ENCODE measurements around the gene TBXA2R.
"Not testable (repeated sequence)": the region's sequence is repeated elsewhere in the genome, so short reads cannot be mapped to it uniquely, and the experiment has no call there.

The TBXA2R gene

DNA sequence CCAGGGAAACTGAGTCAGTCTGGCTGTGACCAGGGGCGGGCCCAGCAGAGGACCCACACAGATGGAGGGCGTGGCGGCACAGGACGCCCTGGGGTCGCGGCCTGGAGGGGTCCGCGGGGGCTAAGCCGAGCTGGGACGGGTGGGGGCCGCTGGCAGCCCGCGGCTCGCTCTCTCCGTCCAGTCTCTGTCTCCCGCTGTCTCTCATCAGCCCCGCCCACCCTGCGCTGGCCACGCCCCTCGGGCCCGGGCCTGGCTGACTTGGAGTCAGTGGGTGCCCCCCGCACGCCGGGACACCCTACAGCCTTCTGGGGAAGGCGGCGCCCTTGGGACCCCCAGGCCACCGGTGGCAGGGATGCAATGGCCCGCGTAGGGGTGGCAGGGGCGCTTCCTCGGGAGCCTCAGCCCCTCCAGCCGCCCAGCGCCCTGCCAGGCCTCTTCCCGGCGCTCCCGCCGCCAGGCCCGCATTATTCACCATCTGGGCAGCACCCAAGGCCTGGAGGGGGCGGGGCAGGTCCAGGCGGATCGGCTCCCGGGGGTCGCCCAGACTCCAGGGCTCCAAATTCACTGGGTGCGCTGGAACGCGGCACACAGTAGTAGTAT lies at the start of gene TBXA2R:
TSS of gene TBXA2R (minus strand) at position 186 of the 600 bp plus-strand sequence. CDS start 6,241 bp downstream, outside the sequence.
- peak; percentile 22 for DNase-seq

DNA sequence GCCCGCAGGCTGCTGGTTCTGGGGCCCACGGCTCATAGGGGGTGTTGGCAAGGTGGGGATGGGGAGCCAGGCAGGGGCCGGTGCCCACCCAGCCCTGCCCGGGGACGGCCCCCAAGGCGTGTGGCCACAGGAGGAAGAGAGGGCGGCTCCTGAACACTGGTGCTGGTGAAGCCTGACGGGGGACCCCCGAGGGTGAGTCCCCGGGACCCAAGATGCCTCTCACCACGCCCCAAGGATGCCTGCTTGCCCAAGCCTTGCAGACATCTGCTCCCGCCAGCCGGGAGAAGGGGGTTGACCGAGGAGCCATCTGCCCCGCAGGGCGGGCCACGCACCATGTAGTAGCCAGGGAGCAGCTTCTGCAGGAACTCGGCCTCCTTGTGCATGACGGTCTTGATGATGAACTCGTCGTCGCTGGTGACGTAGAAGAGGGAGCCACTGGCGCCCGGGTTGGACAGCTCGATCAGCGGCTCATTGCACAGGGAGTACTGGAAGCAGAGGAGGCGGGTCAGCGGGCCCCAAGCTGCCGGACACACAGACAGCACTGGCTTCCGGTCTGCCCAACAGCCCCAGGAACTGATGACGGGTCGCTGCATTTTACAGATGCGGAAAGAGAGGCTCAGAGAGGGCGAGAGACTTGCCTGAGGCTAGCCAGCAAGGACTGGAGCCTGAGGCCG lies 49.5 kb upstream of the TBXA2R start:
- no peak for DNase-seq

DNA sequence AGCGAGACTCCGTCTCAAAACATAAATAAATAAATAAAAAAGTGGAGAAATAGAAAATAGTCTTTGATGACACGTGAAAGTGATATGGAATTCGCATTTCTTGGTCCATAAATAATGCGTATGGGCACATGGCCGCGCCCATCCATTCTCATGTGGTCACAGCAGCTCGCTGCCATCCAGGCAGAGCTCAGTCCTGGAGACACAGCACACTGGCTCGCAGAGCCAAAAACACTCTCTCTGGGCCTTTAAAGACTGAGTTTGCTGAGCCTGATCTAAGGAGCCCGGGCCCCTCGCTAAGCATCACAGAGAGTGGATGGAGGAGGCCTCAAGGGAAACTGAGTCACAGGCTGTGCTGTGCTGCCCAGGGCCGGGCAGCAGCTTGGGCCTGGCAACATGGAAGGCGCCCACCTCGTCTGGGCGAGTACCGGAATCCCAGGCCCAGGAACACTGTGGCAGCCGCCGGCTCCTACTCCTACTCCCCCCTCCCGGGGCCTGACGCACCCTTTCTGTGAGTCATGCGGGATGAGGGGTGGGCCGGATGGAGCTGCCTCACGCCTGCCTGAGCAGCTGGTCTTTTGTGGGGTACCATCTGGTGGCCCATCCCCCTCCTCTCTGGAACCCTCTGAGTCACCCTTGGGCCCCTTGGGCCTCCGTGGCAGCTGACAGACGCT lies 48.9 kb upstream of the TBXA2R start:
- DNase-seq, result no peak

DNA sequence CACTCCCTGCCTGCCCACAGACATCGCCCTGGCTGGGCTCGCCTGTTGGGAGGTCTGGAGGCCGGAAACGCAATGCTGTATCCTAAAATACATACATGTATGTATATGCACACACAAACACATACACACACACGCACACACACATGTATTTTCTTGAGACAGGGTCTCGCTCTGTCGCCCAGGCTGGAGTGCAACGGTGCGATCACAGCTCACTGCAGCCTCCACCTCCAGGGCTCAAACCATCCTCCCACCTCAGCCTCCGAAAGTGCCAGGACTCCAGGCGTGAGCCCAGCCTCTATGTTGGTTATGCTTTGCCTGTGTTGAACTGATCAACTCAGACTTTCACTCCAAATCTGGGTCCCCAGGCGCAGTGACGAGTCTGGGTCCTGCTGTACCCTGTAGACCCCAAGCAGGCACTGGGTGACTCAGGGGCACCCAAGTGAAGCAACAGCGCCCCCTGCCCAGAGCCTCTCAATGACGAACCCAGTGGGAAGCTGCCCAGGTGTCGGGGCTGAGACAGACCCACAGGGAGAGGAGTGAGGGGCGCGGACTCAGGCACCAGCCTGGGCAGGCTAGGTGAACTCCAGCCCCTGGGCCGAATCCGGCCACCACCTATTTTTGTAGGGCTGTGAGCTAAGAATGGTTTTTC lies 47.3 kb upstream of the TBXA2R start:
- no peak for DNase-seq

DNA sequence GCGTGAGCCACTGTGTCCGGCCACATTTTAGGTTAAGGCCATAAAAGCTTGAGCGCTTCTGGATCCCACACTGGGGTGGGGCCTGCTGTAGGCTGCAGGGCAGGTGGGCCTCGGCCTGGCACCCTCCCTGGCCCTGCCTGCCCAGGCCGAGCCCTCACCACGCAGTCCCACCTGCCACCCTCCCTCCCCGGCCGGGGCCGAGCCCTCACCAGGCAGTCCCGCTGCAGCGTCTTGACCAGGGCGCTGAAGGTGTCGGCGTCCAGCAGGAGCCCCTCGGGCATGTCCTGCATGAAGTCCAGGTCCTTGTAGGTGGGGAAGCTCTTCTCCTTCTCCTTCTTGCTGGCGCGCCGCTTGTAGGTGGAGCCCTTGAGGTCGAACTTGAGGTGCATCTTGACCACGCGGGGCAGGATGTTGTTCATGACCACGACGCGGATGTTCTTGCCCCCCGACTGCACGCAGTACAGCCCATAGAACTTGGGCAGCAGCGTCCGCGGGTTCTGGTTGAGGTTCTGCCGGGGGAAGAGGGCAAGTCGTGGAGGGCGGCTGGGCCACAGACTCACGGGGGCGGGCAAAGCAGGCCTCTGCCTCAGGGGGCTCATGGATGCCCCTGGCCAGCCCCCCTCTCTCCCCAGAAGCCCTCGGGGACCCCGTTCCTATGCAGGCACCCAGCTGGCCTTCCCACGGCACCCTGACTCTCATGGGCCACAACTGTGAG lies 46.6 kb upstream of the TBXA2R start:
- DNase-seq, result no peak

DNA sequence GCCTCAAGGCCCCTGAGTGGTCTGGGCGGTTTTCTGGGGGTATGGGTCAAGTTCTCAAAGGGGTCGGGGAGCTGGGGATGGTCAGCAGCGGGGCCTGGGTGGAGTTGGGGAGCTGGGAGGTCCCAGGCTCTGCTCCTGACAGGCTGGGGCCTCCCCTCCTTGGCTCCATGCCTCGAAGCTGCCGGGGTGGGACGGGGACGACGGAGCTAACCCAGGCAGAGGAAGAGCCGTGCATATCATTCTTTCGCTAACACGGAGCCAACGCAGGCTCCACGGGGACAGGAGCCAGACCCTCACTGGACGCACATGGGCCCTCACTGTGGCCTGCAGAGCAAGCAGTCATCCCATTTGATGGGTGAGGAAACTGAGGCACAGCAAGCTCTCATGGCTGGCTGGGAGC lies 45.7 kb upstream of the TBXA2R start:
- DNase-seq, result no peak

DNA sequence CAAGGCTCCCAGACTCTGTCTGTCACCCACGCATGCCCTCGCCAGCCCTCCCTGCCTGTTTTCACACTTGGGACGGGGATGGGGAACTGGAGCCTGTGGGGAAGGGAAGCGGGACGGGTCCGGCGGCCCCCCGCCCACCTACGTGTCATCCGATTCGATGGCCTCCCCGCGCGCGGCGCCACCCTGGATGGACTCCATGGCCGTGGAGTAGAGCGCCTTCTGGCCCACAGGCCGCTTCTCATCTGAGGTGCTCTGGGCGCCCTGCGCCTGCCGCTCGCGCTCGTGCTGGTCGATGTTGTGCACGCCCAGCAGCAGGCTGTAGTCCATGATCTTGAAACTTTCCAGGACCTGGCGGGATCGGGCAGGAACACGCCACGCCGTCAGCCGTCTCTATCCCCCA lies 45.0 kb upstream of the TBXA2R start:
- no peak for DNase-seq

DNA sequence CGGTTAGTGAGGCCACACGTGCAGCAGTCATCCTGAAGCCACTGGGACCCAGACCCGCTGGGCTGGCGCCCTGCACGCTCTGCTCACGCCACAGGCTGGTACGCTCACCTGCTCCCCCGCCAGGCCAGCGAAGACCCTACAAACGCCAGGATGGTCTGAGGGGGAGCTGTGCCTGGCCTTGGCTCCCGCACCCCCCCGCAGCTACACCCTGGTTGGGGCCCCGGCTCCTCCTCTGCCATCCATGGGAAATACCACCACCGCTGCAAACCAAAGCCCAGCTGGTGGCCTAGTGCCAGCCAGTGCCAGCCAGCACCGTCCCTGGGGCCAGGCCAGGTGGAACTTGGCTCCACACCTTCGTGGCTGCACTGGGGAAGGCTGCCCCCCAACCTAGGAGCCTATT lies 43.2 kb upstream of the TBXA2R start:
- DNase-seq, result no peak

DNA sequence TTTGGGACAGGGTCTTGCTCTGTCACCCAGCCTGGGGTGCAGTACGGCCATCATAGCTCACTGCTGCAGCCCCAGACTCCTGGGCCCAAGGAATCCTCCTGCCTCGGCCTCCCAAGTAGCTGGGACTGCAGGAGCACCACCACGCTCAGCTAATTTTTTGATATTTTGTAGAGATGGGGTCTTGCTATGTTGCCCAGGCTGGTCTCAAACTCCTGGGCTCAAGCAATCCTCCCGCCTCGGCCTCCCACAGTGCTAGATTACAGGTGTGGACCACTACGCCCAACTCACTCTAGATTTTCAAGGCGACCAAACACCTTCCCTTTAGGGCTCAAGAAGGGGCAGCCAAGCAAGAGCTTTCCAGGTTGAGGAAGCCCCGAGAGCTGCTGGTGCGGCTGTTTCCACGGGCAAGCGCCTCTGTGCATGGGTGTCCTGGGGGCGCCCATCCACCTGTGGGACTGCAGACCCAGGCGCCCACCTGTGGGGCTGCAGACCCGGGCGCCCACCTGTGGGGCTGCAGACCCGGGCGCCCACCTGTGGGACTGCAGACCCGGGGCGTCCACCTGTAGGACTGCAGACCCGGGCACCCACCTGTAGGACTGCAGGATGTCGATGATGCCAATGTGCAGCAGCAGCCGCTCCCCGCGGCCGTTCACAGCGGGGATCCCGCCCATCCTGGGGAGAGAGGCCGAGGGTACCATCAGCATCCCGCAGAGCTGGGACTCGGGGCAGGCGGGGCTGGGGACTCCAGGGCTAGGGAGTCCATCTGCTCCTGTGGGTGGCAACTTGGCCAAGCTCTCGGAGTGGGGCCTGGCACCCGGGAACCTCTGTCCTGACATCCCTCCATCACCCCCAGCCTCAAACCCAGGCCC lies 41.6 kb upstream of the TBXA2R start:
- no peak for DNase-seq

DNA sequence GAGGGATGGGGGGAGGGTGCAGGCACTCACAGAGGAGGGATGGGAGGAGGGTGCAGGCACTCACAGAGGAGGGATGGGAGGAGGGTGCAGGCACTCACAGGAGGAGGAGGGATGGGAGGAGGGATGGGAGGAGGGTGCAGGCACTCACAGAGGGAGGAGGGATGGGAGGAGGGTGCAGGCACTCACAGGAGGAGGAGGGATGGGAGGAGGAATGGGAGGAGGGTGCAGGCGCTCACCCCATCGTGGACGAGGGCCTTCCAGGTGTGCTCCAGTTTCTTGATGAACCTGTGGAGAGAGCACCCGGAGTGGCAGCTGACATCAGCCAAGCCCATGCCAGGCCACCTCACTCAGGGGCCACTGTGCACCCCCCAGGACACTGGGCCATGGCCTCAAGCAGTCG lies 40.4 kb upstream of the TBXA2R start:
- not testable (repeated sequence) for DNase-seq

DNA sequence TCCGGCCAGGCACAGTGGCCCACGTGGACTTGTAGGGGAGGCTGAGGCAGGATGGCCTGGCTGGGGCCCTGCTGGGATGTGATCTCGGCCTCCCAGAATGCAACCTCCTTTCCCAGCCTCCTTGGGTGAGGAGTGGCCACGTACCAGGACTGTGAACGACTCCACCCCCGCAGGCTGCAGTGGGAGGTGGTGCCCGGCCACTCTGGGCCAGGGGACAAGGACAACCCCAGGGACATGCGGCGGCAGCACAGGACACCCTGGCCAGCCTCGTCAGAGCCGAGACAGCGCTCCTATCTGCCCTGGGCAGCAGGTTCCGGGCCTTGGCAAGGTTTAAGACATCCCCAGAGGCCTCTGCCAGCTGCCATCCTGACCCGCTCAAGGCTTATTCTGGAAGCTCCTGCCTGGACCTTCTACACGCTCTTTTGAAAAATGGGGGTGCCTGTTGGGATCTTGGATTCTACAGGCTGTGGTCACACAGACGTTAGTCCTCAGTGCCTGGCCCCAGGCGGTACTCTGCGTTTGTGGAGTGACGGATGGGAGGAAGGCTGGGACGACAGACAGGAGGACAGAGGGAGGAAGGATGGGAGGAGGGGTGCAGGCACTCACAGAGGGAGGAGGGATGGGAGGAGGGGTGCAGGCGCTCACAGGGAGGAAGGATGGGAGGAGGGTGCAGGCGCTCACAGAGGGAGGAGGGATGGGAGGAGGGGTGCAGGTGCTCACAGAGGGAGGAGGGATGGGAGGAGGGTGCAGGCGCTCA lies 39.8 kb upstream of the TBXA2R start:
- DNase-seq, result no peak

DNA sequence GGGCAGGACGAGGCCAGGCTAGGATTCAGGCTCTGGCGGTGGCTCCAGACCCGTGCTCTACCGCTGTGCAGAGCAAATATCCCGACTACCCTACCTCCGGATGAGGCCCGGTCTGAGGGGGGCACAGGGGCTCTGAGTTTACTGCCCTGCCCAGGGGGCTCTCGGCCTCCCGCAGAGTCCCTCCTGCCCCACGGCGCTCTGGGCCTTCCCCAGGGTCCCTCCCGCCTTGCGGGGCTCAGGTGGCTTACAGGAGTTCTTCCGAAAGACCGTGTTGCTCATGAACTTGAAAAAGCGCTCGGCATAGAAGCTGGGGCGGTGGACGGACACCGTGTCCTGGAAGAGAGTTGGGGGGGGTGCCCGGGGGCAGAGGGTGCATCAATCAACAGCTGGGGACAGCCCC lies 39.1 kb upstream of the TBXA2R start:
- DNase-seq, result no peak

DNA sequence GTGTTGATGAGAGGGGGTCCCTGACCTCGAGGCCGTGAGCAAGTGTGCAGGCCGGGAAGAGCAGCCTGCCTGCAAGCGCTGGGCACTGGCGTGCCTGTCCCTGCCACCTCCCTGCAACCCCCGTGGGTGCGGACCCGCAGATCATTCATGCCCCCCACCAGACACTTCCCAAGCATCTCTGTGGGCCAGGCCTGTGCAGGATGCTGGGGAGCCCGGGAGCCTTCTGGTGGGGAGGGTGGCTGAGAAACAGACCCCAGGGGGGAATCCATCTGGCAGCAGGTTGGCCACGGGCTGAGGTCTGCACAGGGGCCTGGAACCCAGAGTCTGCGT lies 38.4 kb upstream of the TBXA2R start:
- DNase-seq, result no peak

DNA sequence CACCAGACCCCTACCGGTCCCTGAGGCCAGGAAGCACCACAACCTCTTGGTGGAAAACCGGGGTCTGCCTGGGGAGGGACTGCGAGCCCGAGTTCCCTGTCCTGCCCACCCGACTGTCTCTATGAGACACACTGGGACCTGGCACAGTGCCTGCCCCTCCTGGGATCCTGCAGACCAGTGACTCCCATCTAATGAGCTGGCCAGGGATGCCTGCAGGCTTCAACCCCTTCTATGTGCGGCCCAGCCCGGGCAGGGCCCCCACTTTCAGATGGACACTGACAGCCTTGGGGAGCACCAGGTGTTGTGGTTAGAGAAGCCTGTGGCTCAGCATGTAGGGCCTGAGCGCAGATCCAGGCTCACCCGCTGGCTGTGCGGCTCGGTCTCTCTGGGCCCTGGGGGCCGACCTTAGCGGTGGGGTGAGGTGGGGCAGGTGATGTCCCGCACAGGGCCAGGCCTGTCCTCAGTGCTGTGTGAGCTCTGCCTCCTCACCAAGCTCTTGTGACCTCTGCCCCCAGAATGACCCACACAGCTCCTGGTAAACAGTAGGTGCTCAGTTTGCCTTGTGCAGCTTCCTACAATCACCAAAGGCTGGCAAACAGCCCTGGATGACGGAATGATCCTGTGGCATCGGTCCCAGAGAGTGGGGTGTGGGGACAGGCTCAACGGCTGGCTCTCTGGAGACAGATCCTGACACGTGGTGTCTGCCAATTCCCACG lies 37.8 kb upstream of the TBXA2R start:
- no peak for DNase-seq

DNA sequence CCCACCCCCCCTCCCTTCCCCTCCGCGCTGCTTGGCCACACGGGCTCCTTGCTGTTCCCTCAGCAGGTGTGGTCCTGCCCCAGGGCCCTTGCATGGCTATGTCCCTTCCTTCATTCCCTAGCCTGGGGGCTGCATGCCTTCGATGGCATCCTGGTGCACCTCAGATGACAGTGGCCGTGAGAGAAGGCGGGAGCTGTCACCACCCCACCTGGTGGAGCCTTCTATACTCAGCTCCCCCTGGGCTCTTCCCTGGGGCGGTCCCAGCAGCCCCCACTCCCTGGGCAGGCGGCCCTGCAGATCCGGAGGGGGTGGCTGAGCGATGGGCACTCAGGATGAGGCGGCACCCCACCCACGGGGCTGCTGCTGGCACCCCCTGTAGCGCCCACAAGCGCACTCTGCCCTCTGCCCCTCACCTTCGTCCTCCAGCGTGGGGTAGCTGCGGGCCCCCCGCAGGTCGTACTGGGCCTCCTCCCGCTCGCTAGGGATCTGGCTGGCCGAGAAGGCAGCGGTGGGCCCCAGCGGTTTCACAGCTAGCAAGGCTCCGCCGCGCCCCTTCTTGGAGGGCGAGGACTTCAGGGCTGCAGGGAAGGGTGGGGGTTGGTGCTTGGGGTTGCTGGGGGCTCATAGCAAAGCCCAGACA lies 37.1 kb upstream of the TBXA2R start:
- DNase-seq, result no peak

DNA sequence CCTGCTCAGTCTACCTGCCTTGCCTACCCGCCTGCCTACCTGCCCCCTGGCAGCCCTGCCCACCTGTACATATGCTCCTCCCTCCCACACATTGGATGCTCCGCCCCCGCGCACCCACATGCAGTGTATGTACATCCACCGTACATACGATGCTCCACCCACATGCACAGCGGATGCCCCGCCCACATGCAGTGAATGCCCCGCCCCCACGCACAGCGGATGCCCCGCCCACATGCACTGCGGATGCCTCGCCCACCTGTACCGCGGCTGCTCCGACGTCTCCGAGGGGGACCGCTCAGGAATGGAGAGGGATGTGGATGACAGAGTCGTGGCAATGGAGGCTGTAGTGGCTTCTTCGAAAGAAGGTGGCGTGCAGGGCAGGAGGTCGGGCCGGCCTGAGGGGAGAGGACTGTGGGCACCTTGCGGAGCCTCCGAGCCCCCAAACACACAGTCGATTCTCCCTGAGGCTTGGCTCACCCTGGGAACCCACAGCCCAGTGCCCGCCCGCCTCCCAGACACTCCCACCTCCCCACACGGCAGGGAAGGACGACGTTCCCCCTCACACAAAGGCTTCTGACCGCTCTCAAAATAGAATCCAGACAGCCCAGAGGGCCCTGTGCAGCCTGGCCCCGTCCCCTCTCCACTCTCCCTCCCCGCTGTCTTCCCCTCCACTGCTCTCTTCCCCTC lies 36.5 kb upstream of the TBXA2R start:
- DNase-seq, result no peak

DNA sequence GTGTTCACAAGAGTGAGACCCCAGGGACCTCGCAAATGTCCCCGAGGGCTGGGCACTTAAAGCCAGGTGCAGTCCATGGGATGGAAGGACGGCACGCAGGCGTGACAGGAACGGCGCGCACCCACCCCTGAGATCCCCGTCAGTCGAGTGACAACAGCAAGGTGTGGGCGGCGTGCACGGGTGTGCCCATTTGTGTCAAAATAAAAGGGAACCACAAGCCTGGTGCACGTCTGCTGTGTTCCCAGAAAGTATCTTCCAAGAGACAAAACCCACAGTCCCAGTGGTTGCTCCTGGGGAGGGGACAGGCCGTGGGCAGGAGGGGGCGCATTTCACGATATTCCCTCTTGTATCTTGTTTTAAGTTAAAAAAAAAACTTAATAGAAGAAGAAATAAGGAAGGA lies 35.6 kb upstream of the TBXA2R start:
- DNase-seq, result no peak

DNA sequence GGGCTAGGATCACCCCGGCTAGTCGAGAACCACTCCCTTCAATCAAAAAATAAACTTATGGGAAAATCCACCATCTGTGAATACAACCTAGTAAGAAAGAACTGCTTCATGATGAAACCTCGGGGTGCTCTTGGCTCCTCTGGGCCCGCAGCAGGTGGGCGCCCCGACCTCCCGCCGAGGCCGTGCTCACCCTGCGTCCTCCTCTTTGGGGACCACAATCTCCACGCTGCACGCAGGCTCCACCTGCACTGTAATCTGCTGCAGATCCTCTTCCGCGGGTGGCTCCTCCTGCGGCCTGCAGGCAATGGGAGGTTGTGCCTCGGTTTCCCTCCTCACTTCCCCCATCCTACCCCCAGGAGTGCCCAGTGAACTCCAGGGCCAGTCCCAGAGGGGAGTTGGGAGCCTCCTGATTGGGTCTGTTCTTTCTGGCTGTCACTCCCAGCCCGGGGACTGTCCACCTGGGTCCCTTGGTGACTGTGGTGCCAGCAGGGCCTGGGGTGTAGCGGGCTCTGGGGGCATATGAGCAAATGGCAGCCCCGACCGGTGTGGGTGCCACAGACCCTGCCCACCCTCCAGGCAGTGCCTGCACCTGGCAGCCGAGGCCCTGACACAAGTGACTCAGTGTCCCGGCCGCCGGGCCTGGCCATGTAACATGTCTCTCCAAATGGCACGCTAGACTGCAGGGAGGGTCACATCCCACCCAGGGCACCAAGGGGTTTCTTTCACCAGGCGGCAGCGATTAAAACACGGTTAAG lies 35.0 kb upstream of the TBXA2R start:
- no peak for DNase-seq

DNA sequence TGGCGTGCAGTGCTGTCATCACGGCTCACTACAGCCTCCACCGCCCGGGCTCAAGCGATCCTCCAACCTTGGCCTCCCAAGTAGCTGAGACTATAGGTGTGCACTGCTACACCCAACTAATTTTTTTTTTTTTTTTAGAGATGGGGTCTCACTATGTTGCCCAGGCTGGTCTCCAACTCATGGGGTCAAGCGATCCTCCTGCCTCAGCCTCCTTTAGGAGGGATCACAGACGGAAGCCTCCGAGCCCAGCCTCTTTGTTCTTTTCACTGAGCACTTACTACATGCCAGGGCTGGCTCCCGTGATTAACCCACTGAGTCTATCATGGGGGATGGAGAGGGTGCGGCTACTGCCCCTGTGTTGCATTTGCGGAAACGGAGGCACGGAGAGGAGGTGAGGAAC lies 32.8 kb upstream of the TBXA2R start:
- DNase-seq, result no peak
